AG20443 (cell line): ENCODE measurements around the gene MTHFD1.

Source experiments
- DNase-seq: peaks from one replicate; pipeline ENCODE4 v3.0.0; 2012; ENCODE audit warnings: low spot score, mixed read lengths

MTHFD1 gene

GRCh38 chr14:64407329-64407728 lies 19.2 kb downstream of the MTHFD1 start:
- DNase-seq: no peak

GRCh38 chr14:64409126-64409920 lies 21.2 kb downstream of the MTHFD1 start:
- no peak for DNase-seq

- DNase-seq: no peak
These were observed 22.1 kb downstream of the MTHFD1 start for GRCh38 chr14:64410084-64410774.

- DNase-seq: no peak
These were observed 22.8 kb downstream of the MTHFD1 start for GRCh38 chr14:64411001-64411400.

GRCh38 chr14:64412237-64412636 lies 24.1 kb downstream of the MTHFD1 start:
- DNase-seq: no peak

GRCh38 chr14:64416348-64416932 lies 28.3 kb downstream of the MTHFD1 start:
- no peak for DNase-seq

- DNase-seq: no peak
These were observed 29.1 kb downstream of the MTHFD1 start for GRCh38 chr14:64417055-64417770.

GRCh38 chr14:64417771-64418125 lies 29.6 kb downstream of the MTHFD1 start:
- DNase-seq: no peak

GRCh38 chr14:64419003-64419402 lies 30.9 kb downstream of the MTHFD1 start:
- no peak for DNase-seq

- DNase-seq: peak; percentile 32
These were observed 33.0 kb downstream of the MTHFD1 start for GRCh38 chr14:64421166-64421565.

GRCh38 chr14:64422005-64422404 lies 33.9 kb downstream of the MTHFD1 start:
- no peak for DNase-seq

GRCh38 chr14:64422756-64423155 lies 34.6 kb downstream of the MTHFD1 start:
- no peak for DNase-seq

- peak; percentile 13 for DNase-seq
These were observed 35.8 kb downstream of the MTHFD1 start for GRCh38 chr14:64423987-64424386.

GRCh38 chr14:64434528-64434927 lies 46.4 kb downstream of the MTHFD1 start:
- DNase-seq: no peak

GRCh38 chr14:64438181-64438841 lies 50.2 kb downstream of the MTHFD1 start:
- peak; percentile 86 for DNase-seq

GRCh38 chr14:64439141-64439540 lies 51.0 kb downstream of the MTHFD1 start:
- DNase-seq: no peak

- peak; percentile 21 for DNase-seq
These were observed 52.3 kb downstream of the MTHFD1 start for GRCh38 chr14:64440494-64440893.

GRCh38 chr14:64442300-64442988 lies 54.3 kb downstream of the MTHFD1 start:
- no peak for DNase-seq

GRCh38 chr14:64444140-64444539 lies 56.0 kb downstream of the MTHFD1 start:
- no peak for DNase-seq

- DNase-seq: peak; percentile 78
These were observed 57.1 kb downstream of the MTHFD1 start for GRCh38 chr14:64444984-64445845.
